ENCODE results near the gene CNTN1.

CNTN1 gene

GRCh38 chr12:40714636-40715035 is 22.4 kb downstream of the CNTN1 start:
- Histone ChIP-seq H3K36me3 (replicated peaks in 1 of 2; ENCODE audit: control insufficient read depth in 2 of 2, insufficient read depth in 2 of 2, low read length in 2 of 2) (no peaks in the 10 kb centered on the region), H4K91ac (ENCODE audit: low read depth, low read length, poor library complexity) (no peak overlapping the region), H3K27me3 (ENCODE audit: control insufficient read depth in 3 of 3, insufficient read depth in 3 of 3, low read depth in 1 of 3, low read length in 3 of 3) (no peaks in the 10 kb centered on the region), H2AK5ac (ENCODE audit: low read depth, low read length) (no peak overlapping the region), H3K4me2 (ENCODE audit: insufficient read depth, low read length, poor library complexity, severe bottlenecking) (no peak overlapping the region), H2BK120ac (ENCODE audit: low read depth, low read length) (no peak overlapping the region), H3K9me3 (replicated peaks in 1 of 2; ENCODE audit: control insufficient read depth in 2 of 2, insufficient read depth in 1 of 2, low read depth in 1 of 2, low read length in 2 of 2) (no peaks in the 10 kb centered on the region), H3K4me1 (ENCODE audit: control insufficient read depth in 2 of 2, insufficient read depth in 1 of 2, low read depth in 1 of 2, low read length in 2 of 2) (no peaks in the 10 kb centered on the region), H3K4ac (ENCODE audit: low read length) (no peak overlapping the region), H3K79me1 (ENCODE audit: low read depth, low read length) (no peaks in the 10 kb centered on the region), H4K8ac (ENCODE audit: low read depth, low read length) (no peak overlapping the region), H2BK5ac (ENCODE audit: low read length) (no peak overlapping the region), H3K9ac (ENCODE audit: low read depth, low read length, poor library complexity) (no peak overlapping the region), H3K23ac (ENCODE audit: low read depth, low read length, poor library complexity) (no peak overlapping the region), H3K18ac (ENCODE audit: low read length) (no peak overlapping the region), H2BK12ac (ENCODE audit: low read length) (no peak overlapping the region), H2BK15ac (ENCODE audit: low read length) (no peak overlapping the region), H2AFZ (ENCODE audit: low read length) (no peak overlapping the region), H3K4me3 (ENCODE audit: low read length in 2 of 2) (no peak overlapping the region), H3K27ac (replicated peaks; ENCODE audit: low read length) (no peak overlapping the region), H3K14ac (ENCODE audit: low read length) (no peak overlapping the region)
- no CpG with 5 or more reads among the region's 1 CpG for WGBS, 2 donors (ENCODE audit: extremely low coverage in 2 of 2, insufficient read length in 2 of 2, insufficient replicate concordance in 1 of 2)
- DNase-seq (ENCODE audit: low spot score) = no peak

DNA sequence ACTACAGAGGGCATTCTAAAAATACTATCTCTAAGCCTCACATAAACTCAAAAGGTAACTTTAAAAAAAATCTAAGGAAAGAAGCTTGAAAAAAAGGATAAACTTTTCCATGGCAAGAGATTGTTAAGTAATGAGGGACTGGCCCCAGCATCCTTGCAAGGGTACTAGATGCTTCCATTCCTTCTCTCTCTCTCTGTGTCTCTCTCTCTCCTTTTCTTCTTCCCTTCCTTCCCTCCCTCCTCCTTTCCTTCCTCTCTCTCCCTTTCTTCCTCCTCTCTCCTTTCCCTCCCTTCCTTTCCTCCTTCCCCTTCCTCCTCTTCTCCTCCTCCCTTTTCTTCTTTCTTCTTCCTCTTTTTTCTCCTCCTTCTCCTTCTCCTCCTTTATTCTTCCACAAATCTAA is 23.8 kb downstream of the CNTN1 start:
- Histone ChIP-seq H3K4me2 (ENCODE audit: insufficient read depth, low read length, poor library complexity, severe bottlenecking) (no peak overlapping the region), H2BK12ac (ENCODE audit: low read length) (no peak overlapping the region), H3K4me3 (ENCODE audit: low read length in 2 of 2) (no peak overlapping the region), H4K8ac (ENCODE audit: low read depth, low read length) (no peak overlapping the region), H3K79me1 (ENCODE audit: low read depth, low read length) (no peaks in the 10 kb centered on the region), H2BK5ac (ENCODE audit: low read length) (no peak overlapping the region), H3K14ac (ENCODE audit: low read length) (no peak overlapping the region), H3K18ac (ENCODE audit: low read length) (no peak overlapping the region), H3K4ac (ENCODE audit: low read length) (no peak overlapping the region), H2BK15ac (ENCODE audit: low read length) (no peak overlapping the region), H2AFZ (ENCODE audit: low read length) (no peak overlapping the region), H3K27ac (replicated peaks; ENCODE audit: low read length) (no peak overlapping the region), H3K9ac (ENCODE audit: low read depth, low read length, poor library complexity) (no peak overlapping the region), H3K9me3 (replicated peaks in 1 of 2; ENCODE audit: control insufficient read depth in 2 of 2, insufficient read depth in 1 of 2, low read depth in 1 of 2, low read length in 2 of 2) (no peaks in the 10 kb centered on the region), H2BK120ac (ENCODE audit: low read depth, low read length) (no peak overlapping the region), H2AK5ac (ENCODE audit: low read depth, low read length) (no peak overlapping the region), H3K4me1 (ENCODE audit: control insufficient read depth in 2 of 2, insufficient read depth in 1 of 2, low read depth in 1 of 2, low read length in 2 of 2) (no peaks in the 10 kb centered on the region), H3K36me3 (replicated peaks in 1 of 2; ENCODE audit: control insufficient read depth in 2 of 2, insufficient read depth in 2 of 2, low read length in 2 of 2) (no peaks in the 10 kb centered on the region), H4K91ac (ENCODE audit: low read depth, low read length, poor library complexity) (no peak overlapping the region), H3K27me3 (ENCODE audit: control insufficient read depth in 3 of 3, insufficient read depth in 3 of 3, low read depth in 1 of 3, low read length in 3 of 3) (no peaks in the 10 kb centered on the region), H3K23ac (ENCODE audit: low read depth, low read length, poor library complexity) (no peak overlapping the region)
- no peak for DNase-seq (ENCODE audit: low spot score)

DNA sequence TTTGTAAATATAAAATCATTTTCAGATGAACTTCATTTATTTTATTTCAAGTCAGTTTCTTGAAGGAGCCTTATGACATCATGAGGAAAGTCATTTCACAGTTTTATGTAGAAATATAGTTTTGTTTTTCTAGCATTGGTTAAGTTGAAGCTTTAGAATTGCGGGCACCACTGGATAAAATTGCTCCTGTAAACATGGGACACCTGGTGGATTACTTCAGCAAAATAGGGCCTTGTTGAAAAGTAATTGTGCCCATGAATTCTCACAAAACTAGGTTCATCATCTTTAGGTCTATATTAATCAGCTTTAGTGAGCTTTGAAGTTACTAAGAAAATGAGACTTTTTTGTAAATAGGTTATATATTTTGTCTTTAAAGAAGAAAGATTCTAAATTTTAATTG is 25.3 kb downstream of the CNTN1 start:
- Histone ChIP-seq H4K8ac (ENCODE audit: low read depth, low read length) (no peak overlapping the region), H3K14ac (ENCODE audit: low read length) (no peak overlapping the region), H3K9ac (ENCODE audit: low read depth, low read length, poor library complexity) (no peak overlapping the region), H3K4me1 (ENCODE audit: control insufficient read depth in 2 of 2, insufficient read depth in 1 of 2, low read depth in 1 of 2, low read length in 2 of 2) (no peaks in the 10 kb centered on the region), H3K36me3 (replicated peaks in 1 of 2; ENCODE audit: control insufficient read depth in 2 of 2, insufficient read depth in 2 of 2, low read length in 2 of 2) (no peaks in the 10 kb centered on the region), H2BK5ac (ENCODE audit: low read length) (no peak overlapping the region), H3K4me3 (ENCODE audit: low read length in 2 of 2) (no peak overlapping the region), H2AFZ (ENCODE audit: low read length) (no peak overlapping the region), H2BK120ac (ENCODE audit: low read depth, low read length) (no peak overlapping the region), H2BK12ac (ENCODE audit: low read length) (no peak overlapping the region), H2BK15ac (ENCODE audit: low read length) (no peak overlapping the region), H3K27me3 (ENCODE audit: control insufficient read depth in 3 of 3, insufficient read depth in 3 of 3, low read depth in 1 of 3, low read length in 3 of 3) (no peaks in the 10 kb centered on the region), H3K79me1 (ENCODE audit: low read depth, low read length) (no peaks in the 10 kb centered on the region), H3K4ac (ENCODE audit: low read length) (no peak overlapping the region), H4K91ac (ENCODE audit: low read depth, low read length, poor library complexity) (no peak overlapping the region), H3K4me2 (ENCODE audit: insufficient read depth, low read length, poor library complexity, severe bottlenecking) (no peak overlapping the region), H3K23ac (ENCODE audit: low read depth, low read length, poor library complexity) (no peak overlapping the region), H2AK5ac (ENCODE audit: low read depth, low read length) (no peak overlapping the region), H3K27ac (replicated peaks; ENCODE audit: low read length) (no peak overlapping the region), H3K18ac (ENCODE audit: low read length) (no peak overlapping the region), H3K9me3 (replicated peaks in 1 of 2; ENCODE audit: control insufficient read depth in 2 of 2, insufficient read depth in 1 of 2, low read depth in 1 of 2, low read length in 2 of 2) (no peaks in the 10 kb centered on the region)
- DNase-seq (ENCODE audit: low spot score) = no peak
- no CpG with 5 or more reads among the region's 1 CpG for WGBS, 2 donors (ENCODE audit: extremely low coverage in 2 of 2, insufficient read length in 2 of 2, insufficient replicate concordance in 1 of 2)

- 100% methylated on average over 1 of the region's 2 CpGs; no CpG with 5 or more reads in 1 of the 2 donors for WGBS, 2 donors (ENCODE audit: extremely low coverage in 2 of 2, insufficient read length in 2 of 2, insufficient replicate concordance in 1 of 2)
- H3K14ac ChIP-seq (ENCODE audit: low read length) = no peak overlapping the region
Measured at GRCh38 chr12:40718878-40719372, 26.7 kb downstream of the CNTN1 start.

More at GRCh38 chr12:40718878-40719372, 26.7 kb downstream of the CNTN1 start:
- no peak overlapping the region for H2AK5ac ChIP-seq (ENCODE audit: low read depth, low read length)
- no peak overlapping the region for H3K27ac ChIP-seq (replicated peaks; ENCODE audit: low read length)
- no peak overlapping the region for H3K23ac ChIP-seq (ENCODE audit: low read depth, low read length, poor library complexity)
- H3K79me1 ChIP-seq (ENCODE audit: low read depth, low read length) = no peaks in the 10 kb centered on the region
- no peak overlapping the region for H2BK12ac ChIP-seq (ENCODE audit: low read length)
- H4K8ac ChIP-seq (ENCODE audit: low read depth, low read length) = no peak overlapping the region
- no peaks in the 10 kb centered on the region for H3K4me1 ChIP-seq (ENCODE audit: control insufficient read depth in 2 of 2, insufficient read depth in 1 of 2, low read depth in 1 of 2, low read length in 2 of 2)
- no peaks in the 10 kb centered on the region for H3K36me3 ChIP-seq (replicated peaks in 1 of 2; ENCODE audit: control insufficient read depth in 2 of 2, insufficient read depth in 2 of 2, low read length in 2 of 2)
- H3K27me3 ChIP-seq (ENCODE audit: control insufficient read depth in 3 of 3, insufficient read depth in 3 of 3, low read depth in 1 of 3, low read length in 3 of 3) = no peaks in the 10 kb centered on the region
- no peak overlapping the region for H4K91ac ChIP-seq (ENCODE audit: low read depth, low read length, poor library complexity)
- no peak overlapping the region for H3K4me3 ChIP-seq (ENCODE audit: low read length in 2 of 2)
- no peak overlapping the region for H2BK5ac ChIP-seq (ENCODE audit: low read length)
- no peak overlapping the region for H3K4me2 ChIP-seq (ENCODE audit: insufficient read depth, low read length, poor library complexity, severe bottlenecking)
- no peaks in the 10 kb centered on the region for H3K9me3 ChIP-seq (replicated peaks in 1 of 2; ENCODE audit: control insufficient read depth in 2 of 2, insufficient read depth in 1 of 2, low read depth in 1 of 2, low read length in 2 of 2)
- H2AFZ ChIP-seq (ENCODE audit: low read length) = no peak overlapping the region
- no peak overlapping the region for H3K18ac ChIP-seq (ENCODE audit: low read length)
- no peak overlapping the region for H3K9ac ChIP-seq (ENCODE audit: low read depth, low read length, poor library complexity)
- no peak overlapping the region for H2BK15ac ChIP-seq (ENCODE audit: low read length)
- no peak overlapping the region for H2BK120ac ChIP-seq (ENCODE audit: low read depth, low read length)
- H3K4ac ChIP-seq (ENCODE audit: low read length) = no peak overlapping the region
- no peak for DNase-seq (ENCODE audit: low spot score)

Measured in neuronal stem cell (in vitro differentiated cells).